DMS114 treated with DMSO at 0.1 percent for 48 hours (cell line): ENCODE results near the gene MEGF11.

Experiments used
- DNase-seq: peaks from one replicate; lab custom pipeline; 2025; ENCODE audit not compliant: unreplicated experiment; lab: John Stamatoyannopoulos, UW

Gene MEGF11

GRCh38 chr15:66036859-66037258, 216.7 kb downstream of the MEGF11 start:
- no peak for DNase-seq

- no peak for DNase-seq
Measured at GRCh38 chr15:66035901-66036300, 217.6 kb downstream of the MEGF11 start.

DNA sequence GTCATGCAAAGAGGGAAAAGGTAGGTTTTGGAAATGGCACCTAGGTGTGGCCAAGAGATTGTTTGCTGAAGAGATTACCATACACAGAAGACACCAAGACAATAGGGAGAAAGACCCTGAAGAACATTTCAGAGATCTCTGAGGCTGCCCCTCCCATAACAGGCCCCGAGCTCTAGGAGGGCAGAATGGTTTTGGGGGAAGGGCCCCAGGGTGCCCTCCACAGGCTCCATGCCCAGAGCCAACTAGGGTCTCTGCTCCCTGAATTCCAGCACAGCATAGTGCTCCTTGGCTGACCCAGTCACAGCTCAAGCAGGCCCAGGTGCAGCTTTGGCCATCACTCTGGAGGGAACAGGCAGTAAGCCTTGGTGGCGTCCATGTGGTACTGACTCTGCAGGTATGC, 220.4 kb downstream of the MEGF11 start:
- no peak for DNase-seq

GRCh38 chr15:66032006-66032405, 221.5 kb downstream of the MEGF11 start:
- no peak for DNase-seq

DNA sequence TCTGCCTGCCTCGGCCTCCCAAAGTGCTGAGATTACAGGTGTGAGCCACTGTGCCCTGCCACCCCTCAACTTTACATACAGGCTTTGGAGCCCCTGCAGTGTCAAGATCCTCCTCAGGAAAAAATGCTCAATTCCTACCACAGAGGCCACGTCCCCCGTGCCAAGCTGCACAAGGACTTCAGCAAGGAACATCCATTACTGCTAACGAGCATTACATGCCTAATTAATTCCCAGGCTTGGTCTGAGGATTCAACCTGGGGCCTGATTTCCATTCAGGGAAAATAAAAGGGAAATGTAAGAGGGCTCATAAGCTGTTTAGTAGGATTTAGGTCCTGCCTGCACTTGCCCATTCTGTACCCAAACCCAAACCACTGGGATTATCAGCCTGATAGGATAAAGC, 222.9 kb downstream of the MEGF11 start:
- DNase-seq = no peak

- DNase-seq = no peak
Measured at GRCh38 chr15:66029650-66030049, 223.9 kb downstream of the MEGF11 start.

DNA sequence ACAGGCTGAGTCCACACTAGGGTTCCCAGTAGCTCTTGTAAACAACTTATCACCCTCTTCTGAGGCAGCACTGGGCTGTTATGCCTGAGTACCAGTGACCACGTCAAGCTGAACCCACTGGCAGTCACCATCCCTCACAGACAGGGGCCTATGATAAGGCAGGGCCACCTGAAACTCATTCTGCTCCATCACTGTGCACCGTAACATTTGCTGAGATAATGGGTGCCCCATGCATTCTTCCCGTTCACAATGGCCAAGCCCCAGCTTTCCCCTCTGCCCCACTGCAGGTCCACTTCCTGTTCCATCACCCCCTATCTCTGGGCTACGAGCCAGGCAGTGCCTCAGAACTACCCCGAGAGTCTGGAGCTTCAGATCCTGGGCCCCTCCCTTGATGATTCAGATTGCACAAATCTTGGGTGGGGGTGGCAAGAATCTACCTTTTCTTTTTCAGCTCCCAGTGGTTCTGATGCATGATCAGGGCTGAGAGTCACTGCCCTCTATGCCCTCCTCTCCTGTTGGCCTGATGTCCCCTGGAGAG, 226.2 kb downstream of the MEGF11 start:
- no peak for DNase-seq

DNA sequence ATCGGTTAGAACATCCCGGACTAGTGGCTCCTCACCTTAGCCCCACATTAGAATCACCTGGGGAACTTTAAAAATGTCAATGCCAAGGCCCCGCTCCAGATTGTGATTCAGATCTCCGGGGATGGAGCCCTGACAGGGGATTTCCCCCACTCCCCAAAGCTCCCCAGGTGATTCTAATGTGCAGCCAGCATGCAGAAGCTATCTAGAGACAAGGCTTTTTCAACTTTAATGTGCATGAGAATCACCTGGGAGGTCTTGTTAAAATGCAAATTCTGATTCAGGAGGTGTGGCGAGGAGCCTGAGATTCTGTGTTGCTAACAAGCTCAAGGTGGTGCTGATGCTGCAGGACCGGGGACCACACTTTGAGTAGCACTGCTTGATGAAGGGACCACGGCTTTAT, 227.6 kb downstream of the MEGF11 start:
- no peak for DNase-seq

GRCh38 chr15:66025015-66025452, 228.5 kb downstream of the MEGF11 start:
- no peak for DNase-seq

DNA sequence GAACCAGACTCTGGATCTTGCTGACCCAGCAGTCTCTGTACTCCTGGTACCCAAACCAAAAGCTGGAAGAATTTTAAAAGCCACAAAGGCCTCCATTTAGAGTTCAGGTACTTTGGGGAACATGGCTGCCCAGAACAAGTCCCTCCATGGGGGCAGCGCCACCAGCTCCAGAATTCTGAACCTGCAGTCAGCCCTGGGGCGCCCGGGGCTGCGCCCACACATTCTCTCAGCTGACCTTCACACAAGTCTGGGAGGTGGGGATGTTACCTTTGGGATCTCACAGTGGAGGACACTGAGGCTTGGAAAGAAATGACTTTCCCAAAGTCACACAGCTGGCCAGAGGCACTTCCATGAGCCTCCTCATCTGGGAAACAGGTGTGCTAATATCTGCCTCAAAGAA, 229.4 kb downstream of the MEGF11 start:
- no peak for DNase-seq

- no peak for DNase-seq
Measured at GRCh38 chr15:66023311-66023972, 230.1 kb downstream of the MEGF11 start.

GRCh38 chr15:66022163-66022525, 231.4 kb downstream of the MEGF11 start:
- DNase-seq = no peak

DNA sequence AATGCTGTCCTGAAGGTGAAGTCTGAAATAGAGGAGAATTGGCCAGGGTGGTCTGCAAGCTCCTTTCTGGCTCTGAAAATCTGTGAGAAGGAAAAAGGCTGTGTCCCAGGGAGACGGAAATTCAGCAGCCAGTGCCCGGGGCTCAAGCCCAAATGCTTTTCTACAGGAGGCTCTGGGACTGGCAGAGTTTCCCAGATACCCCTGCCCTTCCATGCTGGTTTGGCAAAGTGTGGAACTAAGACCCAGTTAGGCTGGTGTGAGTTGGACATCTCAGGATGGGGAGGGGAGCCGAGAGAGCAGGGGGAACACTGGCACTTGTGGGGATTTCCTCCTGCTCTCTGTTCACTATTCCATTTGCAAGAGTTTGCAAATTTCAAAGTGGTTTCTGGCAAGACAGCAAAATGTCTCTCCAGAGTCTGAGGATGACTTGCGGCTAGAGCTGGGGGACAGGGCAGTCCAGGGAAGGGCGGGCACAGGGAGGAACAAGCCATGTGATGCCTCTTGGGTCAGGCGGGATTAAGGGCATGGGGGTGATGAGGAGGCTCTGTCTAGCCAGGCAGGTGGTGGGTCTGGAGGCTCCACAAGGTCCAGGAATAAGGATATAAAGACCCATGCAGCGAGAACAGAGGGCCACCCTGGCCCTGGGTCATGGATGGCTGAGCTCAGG, 231.9 kb downstream of the MEGF11 start:
- no peak for DNase-seq

DNA sequence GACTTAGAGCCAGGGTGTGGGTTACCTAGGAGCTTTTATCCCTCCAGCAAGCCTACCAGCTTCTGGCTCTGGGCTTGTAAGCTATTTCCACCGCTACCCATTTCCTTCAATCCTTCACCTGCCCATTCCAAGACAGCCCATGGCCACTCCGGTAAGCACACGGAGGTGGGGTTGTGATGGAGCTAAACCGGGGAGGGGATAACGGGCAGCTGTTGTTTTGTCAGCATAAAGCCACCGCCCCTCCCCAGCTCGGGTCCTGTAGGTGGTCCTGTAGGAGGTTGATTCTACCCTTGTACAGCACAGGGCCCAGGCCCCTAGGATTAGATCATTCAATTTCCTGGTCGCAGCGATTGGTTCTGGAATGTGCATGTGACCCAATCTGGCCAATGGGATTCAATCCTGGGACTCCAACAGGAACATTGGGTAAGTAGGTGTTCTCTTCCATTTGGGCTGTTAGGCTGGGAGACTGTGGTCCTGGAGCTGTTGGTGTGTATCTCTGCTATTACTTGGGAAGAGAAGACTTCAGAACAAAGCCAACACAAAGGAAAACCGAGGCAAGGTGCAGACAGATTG, 233.6 kb downstream of the MEGF11 start:
- DNase-seq = no peak

- no peak for DNase-seq
Measured at GRCh38 chr15:66019368-66019767, 234.2 kb downstream of the MEGF11 start.

GRCh38 chr15:66018488-66018797, 235.1 kb downstream of the MEGF11 start:
- no peak for DNase-seq

DNA sequence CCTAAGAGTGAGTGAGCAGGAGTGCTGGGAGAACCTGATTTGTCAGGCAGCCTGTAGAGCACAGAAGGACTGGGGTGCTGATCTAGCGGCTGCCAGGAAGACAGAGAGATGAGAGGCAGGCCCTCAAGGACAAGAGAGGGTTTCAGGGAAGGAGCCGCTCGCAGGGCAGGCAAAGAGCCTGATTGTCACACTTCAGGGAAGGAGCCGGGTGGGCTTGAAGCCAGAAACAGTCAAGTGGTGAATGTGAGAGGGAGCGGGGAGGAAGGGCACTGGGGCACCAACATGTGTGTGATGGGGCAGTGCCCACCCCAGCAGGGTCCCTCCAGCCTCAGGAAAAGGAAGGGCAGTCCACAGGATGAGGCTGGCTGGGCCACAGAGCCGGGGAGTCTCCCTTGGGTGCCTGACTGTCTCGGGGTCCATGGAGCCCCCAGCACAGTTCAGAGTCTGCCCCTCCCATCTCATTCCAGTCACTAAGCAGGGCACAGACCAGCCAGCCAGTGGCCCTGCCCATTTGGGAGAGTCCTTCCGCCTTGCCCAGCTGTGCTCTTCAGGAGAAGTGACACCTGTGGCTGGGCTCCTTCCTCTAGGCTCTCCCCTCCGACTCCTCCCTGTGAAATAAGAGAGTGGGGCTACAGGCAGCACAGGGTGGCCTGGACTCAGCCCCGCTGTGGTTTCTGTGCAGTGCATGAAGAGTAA, 235.6 kb downstream of the MEGF11 start:
- no peak for DNase-seq

- no peak for DNase-seq
Measured at GRCh38 chr15:66017000-66017399, 236.6 kb downstream of the MEGF11 start.

DNA sequence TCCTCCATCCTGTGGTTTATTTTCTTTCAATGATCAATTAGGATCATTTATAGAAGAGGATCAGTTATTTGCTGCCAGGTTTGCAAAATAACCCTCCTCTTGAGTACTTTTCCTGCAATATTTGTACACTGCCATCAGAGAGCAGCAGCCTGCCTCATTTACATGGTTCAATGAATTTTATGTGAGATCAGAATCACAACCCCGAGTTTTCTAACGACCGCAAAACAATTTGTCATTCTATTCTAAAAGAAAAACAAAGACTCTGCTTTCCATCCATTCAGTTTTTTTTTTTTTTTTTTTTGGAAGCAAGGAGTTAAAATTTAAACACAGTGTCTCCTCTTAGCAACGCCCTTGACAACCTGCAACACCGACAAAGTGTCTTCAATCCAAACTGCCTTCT, 237.4 kb downstream of the MEGF11 start:
- no peak for DNase-seq

- no peak for DNase-seq
Measured at GRCh38 chr15:66014635-66015182, 238.8 kb downstream of the MEGF11 start.

DNA sequence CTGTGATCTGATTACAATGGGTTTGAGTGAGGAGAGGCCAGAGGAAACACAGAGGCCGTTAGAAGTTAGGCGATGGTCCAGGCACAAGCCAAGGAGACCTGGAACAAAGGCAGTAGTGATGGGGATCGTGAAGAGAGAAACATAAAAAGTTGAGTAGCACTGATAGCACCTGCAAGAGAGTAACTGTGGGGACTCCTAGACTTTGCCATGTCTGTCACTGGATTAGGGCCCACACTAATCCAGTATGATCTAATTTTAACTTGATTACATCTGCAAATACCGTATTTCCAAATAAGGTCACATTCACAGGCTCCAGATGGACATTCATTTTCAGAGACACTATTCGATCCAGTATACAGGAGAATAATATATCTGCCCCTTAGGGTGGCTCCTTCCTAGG, 239.5 kb downstream of the MEGF11 start:
- no peak for DNase-seq
